NCI-H187 treated with DMSO at 0.1 percent for 48 hours (cell line): ENCODE data around the gene CDK5RAP2.

Experiments
- DNase-seq: peaks from one replicate; lab custom pipeline; 2025; lab: John Stamatoyannopoulos, UW

The CDK5RAP2 gene

GRCh38 chr9:120436983-120437475, 142.9 kb downstream of the CDK5RAP2 start:
- DNase-seq: no peak

- DNase-seq: no peak
Observed at GRCh38 chr9:120436446-120436845, 143.5 kb downstream of the CDK5RAP2 start.

- no peak for DNase-seq
Observed at GRCh38 chr9:120435091-120435490, 144.9 kb downstream of the CDK5RAP2 start.

- no peak for DNase-seq
Observed at GRCh38 chr9:120434532-120434931, 145.4 kb downstream of the CDK5RAP2 start.

- no peak for DNase-seq
Observed at GRCh38 chr9:120433701-120434100, 146.3 kb downstream of the CDK5RAP2 start.

- DNase-seq: no peak
Observed at GRCh38 chr9:120432600-120432999, 147.4 kb downstream of the CDK5RAP2 start.

- DNase-seq: no peak
Observed at GRCh38 chr9:120431268-120431667, 148.7 kb downstream of the CDK5RAP2 start.

GRCh38 chr9:120424248-120424647, 155.7 kb downstream of the CDK5RAP2 start:
- DNase-seq: no peak

GRCh38 chr9:120423812-120424211, 156.2 kb downstream of the CDK5RAP2 start:
- no peak for DNase-seq

- DNase-seq: no peak
Observed at GRCh38 chr9:120421977-120422376, 158.0 kb downstream of the CDK5RAP2 start.

- DNase-seq: no peak
Observed at GRCh38 chr9:120418315-120418714, 161.7 kb downstream of the CDK5RAP2 start.

GRCh38 chr9:120416781-120417427, 163.1 kb downstream of the CDK5RAP2 start:
- no peak for DNase-seq

GRCh38 chr9:120413121-120414048, 166.6 kb downstream of the CDK5RAP2 start:
- no peak for DNase-seq

- DNase-seq: no peak
Observed at GRCh38 chr9:120412425-120412951, 167.5 kb downstream of the CDK5RAP2 start.

- DNase-seq: no peak
Observed at GRCh38 chr9:120411862-120412424, 168.0 kb downstream of the CDK5RAP2 start.

GRCh38 chr9:120410925-120411501, 169.0 kb downstream of the CDK5RAP2 start:
- DNase-seq: no peak

- DNase-seq: no peak
Observed at GRCh38 chr9:120408680-120409258, 171.2 kb downstream of the CDK5RAP2 start.

- no peak for DNase-seq
Observed at GRCh38 chr9:120405860-120406259, 174.1 kb downstream of the CDK5RAP2 start.

GRCh38 chr9:120405134-120405533, 174.8 kb downstream of the CDK5RAP2 start:
- DNase-seq: no peak

- no peak for DNase-seq
Observed at GRCh38 chr9:120403543-120403856, 176.5 kb downstream of the CDK5RAP2 start.

- no peak for DNase-seq
Observed at GRCh38 chr9:120402741-120403542, 177.0 kb downstream of the CDK5RAP2 start.
